Measurements from ENCODE around the gene RUNX2.

Gene RUNX2

GRCh38 chr6:45386501-45386900 lies 58.4 kb downstream of the RUNX2 start:
- no peaks in the 10 kb centered on the region for H4K20me1 ChIP-seq (ENCODE audit: insufficient read depth)
- no peak overlapping the region for H3K27ac ChIP-seq
- no peak overlapping the region for H3K4me3 ChIP-seq (IDR thresholded peaks at IDR 0.05; ENCODE audit: insufficient read depth, low read depth, low read length)
- no peak overlapping the region for H3K4me2 ChIP-seq
- no peak overlapping the region for H2AFZ ChIP-seq (ENCODE audit: low read depth)
- no peaks in the 10 kb centered on the region for H3K27me3 ChIP-seq (ENCODE audit: insufficient read depth, low read depth)
- no peaks in the 10 kb centered on the region for H3K79me2 ChIP-seq (ENCODE audit: insufficient read depth, low read depth)
- H3K9ac ChIP-seq, result no peak overlapping the region
- H3K4me1 ChIP-seq (ENCODE audit: low read depth, poor library complexity, severe bottlenecking), result no peaks in the 10 kb centered on the region
- no peaks in the 10 kb centered on the region for H3K36me3 ChIP-seq (ENCODE audit: insufficient read depth)
- no peak for TF ChIP-seq CTCF (conservative IDR thresholded peaks at IDR 0.05; ENCODE audit: low read depth, low read length)

DNA sequence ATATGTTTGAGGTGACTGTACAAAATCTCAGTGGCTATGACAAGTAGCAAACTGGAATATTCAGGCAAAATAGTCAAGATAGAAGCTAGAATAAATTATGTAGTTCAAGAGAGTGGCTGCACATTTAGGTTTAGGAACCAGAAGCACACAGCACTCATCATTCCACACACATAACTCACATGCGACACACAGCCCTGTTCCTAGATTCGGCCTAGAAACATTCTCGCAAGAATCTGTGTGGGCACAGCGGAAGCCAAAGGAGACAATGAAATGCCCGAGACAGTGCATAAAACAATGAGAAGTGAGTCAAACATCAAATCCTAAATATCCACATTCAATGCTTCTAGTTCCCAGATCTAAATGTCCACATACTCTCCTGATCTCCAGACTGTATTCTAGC lies 59.1 kb downstream of the RUNX2 start:
- Histone ChIP-seq H3K4me3 (IDR thresholded peaks at IDR 0.05; ENCODE audit: insufficient read depth, low read depth, low read length) (no peak overlapping the region), H3K79me2 (ENCODE audit: insufficient read depth, low read depth) (no peaks in the 10 kb centered on the region), H2AFZ (ENCODE audit: low read depth) (no peak overlapping the region), H4K20me1 (ENCODE audit: insufficient read depth) (no peaks in the 10 kb centered on the region), H3K4me1 (ENCODE audit: low read depth, poor library complexity, severe bottlenecking) (no peaks in the 10 kb centered on the region), H3K27me3 (ENCODE audit: insufficient read depth, low read depth) (no peaks in the 10 kb centered on the region), H3K4me2 (no peak overlapping the region), H3K27ac (no peak overlapping the region), H3K36me3 (ENCODE audit: insufficient read depth) (no peaks in the 10 kb centered on the region), H3K9ac (no peak overlapping the region)
- TF ChIP-seq CTCF (conservative IDR thresholded peaks at IDR 0.05; ENCODE audit: low read depth, low read length), result no peak

GRCh38 chr6:45388328-45388727 lies 60.2 kb downstream of the RUNX2 start:
- Histone ChIP-seq H3K9ac (no peak overlapping the region), H3K4me1 (ENCODE audit: low read depth, poor library complexity, severe bottlenecking) (no peaks in the 10 kb centered on the region), H3K36me3 (ENCODE audit: insufficient read depth) (no peaks in the 10 kb centered on the region), H3K4me3 (IDR thresholded peaks at IDR 0.05; ENCODE audit: insufficient read depth, low read depth, low read length) (no peak overlapping the region), H3K79me2 (ENCODE audit: insufficient read depth, low read depth) (no peaks in the 10 kb centered on the region), H2AFZ (ENCODE audit: low read depth) (no peak overlapping the region), H3K27ac (no peak overlapping the region), H3K4me2 (no peak overlapping the region), H3K27me3 (ENCODE audit: insufficient read depth, low read depth) (no peaks in the 10 kb centered on the region), H4K20me1 (ENCODE audit: insufficient read depth) (no peaks in the 10 kb centered on the region)
- no peak for TF ChIP-seq CTCF (conservative IDR thresholded peaks at IDR 0.05; ENCODE audit: low read depth, low read length)

GRCh38 chr6:45394586-45395095 lies 66.5 kb downstream of the RUNX2 start:
- H3K4me1 ChIP-seq (ENCODE audit: low read depth, poor library complexity, severe bottlenecking), result no peaks in the 10 kb centered on the region
- TF ChIP-seq CTCF (conservative IDR thresholded peaks at IDR 0.05; ENCODE audit: low read depth, low read length), result no peak
- no peaks in the 10 kb centered on the region for H4K20me1 ChIP-seq (ENCODE audit: insufficient read depth)
- no peaks in the 10 kb centered on the region for H3K36me3 ChIP-seq (ENCODE audit: insufficient read depth)
- no peak overlapping the region for H3K4me3 ChIP-seq (IDR thresholded peaks at IDR 0.05; ENCODE audit: insufficient read depth, low read depth, low read length)
- no peak overlapping the region for H2AFZ ChIP-seq (ENCODE audit: low read depth)
- no peak overlapping the region for H3K9ac ChIP-seq
- H3K27ac ChIP-seq, result no peak overlapping the region
- H3K4me2 ChIP-seq, result no peak overlapping the region
- no peaks in the 10 kb centered on the region for H3K27me3 ChIP-seq (ENCODE audit: insufficient read depth, low read depth)
- no peaks in the 10 kb centered on the region for H3K79me2 ChIP-seq (ENCODE audit: insufficient read depth, low read depth)
